Activated CD4-positive, alpha-beta T cell treated with anti-CD3 and anti-CD28 coated beads, Interleukin-2, amount 50 U/mL, for 24 hours (primary cell): ENCODE results near the gene DOCK8.
"Not testable (repeated sequence)": the region's sequence is repeated elsewhere in the genome, so short reads cannot be mapped to it uniquely, and the experiment has no call there.

Experiments used
- DNase-seq, 2 donors: peaks; one replicate each; pipeline ENCODE4 v3.0.0-alpha.2; 2020; ENCODE audit warnings: low read depth in 1 of 2, low spot score in 1 of 2

The DOCK8 gene

DNA sequence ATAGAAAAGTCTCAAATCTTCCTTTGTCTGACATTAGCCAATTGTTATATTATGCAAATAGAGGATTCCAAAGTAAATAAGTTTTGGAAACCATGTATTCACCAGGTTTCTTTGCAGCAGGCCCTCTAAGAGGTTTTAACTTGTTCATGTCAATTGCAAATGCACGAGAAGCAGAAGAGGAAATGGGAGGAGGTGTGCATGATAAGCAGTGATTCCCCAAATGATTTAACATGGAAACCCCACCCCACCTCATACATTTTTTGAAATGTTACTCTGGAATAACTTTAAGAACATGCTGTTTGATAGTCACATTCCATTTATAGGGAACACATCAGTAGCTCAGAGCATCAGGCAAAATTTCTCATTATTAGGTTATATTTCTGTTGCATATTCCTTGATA, 190.7 kb downstream of the DOCK8 start:
- DNase-seq = no peak

GRCh38 chr9:406886-407654, 192.4 kb downstream of the DOCK8 start:
- no peak for DNase-seq

- DNase-seq = not testable (repeated sequence)
These were observed 195.0 kb downstream of the DOCK8 start for GRCh38 chr9:409655-410054.

GRCh38 chr9:414595-414994, 199.9 kb downstream of the DOCK8 start:
- DNase-seq = no peak

DNA sequence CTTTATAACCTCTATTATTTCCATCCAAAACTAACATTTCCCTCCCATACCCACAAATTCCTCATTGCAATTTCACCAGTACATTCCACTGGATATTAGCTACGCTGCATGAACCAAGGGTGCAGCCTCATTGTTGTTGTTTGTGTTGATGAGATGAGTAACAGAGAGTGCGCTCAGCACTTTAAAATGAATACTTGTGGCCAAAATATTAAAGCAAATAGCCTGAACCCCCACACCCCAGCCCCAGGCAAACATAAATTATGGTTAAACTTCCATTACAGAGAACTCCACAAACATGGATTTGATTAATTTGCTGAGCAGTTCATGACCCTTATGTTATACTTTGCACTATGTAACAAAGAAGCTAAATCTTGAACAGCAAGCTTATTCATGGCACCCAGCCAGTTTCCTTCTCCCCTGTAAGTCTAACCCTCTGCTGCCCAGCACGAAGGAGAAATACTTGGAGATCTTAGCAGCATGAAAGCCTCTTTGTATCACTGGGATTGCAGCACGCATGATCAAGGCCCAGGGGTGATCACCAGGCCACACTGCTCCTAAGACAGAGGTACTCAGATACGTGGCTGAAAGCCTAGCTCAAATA, 205.0 kb downstream of the DOCK8 start:
- DNase-seq = no peak

DNA sequence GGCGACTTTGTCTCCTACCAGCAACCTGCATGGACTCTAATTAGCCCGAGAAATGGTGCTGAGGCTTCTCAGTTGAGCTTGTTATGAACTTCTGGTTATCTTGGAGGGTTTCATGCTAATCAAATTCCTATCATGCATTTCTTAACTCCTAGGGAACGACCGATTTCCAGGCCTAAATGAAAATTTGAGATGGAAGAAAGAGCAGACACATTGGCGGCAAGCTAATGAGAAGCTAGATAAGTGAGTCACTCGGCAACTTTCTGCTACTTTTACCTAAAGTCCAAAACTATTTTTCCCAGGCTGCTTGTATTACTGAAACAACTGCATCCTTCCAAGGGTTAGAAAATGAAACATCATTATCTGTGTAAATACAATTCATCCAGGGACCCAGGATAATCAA, 207.2 kb downstream of the DOCK8 start:
- DNase-seq = no peak

DNA sequence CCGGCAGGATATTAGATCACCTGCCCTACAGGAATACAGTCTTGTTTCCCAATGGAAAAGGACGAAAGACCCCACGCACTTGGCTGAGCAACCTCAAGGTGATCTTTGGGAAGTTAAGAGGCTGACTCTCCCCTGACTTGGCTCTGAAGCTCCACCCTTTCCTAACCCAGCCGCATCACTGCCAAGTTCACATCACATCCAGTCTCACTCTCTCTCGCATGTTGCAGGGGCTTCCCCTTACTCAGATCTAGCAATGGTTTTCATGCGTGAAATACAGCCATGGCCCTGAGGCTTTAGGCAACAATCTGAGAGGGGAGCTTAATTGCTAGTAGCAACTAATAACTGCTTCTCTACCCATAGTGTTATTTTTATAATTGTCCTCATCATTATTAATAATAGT, 211.6 kb downstream of the DOCK8 start:
- DNase-seq = no peak

- no peak for DNase-seq
These were observed 212.3 kb downstream of the DOCK8 start for GRCh38 chr9:426976-427375.

GRCh38 chr9:431701-432100, 217.0 kb downstream of the DOCK8 start:
- no peak for DNase-seq

- DNase-seq = no peak
These were observed 221.8 kb downstream of the DOCK8 start for GRCh38 chr9:436482-436881.

GRCh38 chr9:437066-437465, 222.4 kb downstream of the DOCK8 start:
- DNase-seq = no peak

GRCh38 chr9:437574-438001, 222.9 kb downstream of the DOCK8 start:
- no peak for DNase-seq

DNA sequence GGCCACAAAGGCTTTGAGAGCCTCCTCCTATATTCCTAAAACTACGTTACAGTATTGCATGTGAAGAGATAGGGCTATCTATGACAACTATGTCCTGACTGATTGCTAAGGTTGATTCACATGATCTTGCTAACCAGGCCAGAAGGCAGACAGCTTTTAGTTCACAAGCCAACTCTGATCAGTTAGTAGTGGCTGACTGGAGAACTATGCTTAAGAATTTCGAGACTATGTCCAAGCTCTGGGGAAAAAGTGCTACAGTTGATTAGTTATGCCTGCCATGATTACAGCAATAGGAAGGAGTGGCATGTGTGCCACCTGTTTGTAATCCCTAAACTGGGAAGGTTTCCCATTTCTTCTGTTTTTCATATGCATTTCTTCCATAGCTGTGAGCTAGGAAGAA, 223.4 kb downstream of the DOCK8 start:
- DNase-seq = no peak

DNA sequence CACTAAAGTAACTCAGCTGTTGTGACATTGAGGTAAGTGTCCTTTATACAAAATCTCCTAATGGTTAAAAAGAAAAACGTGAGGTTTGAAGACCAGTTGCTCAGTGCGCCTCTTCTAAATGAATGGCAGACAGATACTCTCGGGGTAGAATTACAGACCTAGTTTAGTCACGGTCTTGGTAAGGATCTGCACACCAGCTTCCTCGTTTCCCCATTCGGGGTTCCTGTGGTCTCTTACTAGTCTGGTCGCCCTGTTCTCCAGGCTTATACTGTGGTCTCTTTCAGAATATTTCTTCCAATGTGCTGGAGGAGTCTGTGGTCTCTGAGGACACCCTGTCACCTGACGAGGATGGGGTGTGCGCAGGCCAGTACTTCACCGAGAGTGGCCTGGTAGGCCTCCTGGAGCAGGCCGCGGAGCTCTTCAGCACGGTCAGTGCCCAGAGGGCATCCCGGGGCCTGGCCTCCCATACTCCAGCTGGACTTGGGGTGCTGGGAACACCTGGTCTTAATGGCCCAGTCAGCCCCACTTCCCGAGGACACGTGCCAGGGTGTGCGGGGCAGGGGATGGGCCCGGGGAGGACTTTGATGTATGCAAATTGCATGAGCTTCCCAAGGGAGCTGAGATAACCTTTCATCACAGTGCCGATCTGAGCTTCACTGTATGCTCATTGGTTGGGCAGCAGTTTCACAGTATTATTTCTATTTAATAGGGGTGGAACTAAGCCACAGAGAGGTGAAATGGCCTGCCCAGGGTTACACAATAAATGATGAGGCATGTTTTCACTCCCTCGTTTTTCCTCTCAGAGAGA, 224.5 kb downstream of the DOCK8 start:
- DNase-seq = no peak

DNA sequence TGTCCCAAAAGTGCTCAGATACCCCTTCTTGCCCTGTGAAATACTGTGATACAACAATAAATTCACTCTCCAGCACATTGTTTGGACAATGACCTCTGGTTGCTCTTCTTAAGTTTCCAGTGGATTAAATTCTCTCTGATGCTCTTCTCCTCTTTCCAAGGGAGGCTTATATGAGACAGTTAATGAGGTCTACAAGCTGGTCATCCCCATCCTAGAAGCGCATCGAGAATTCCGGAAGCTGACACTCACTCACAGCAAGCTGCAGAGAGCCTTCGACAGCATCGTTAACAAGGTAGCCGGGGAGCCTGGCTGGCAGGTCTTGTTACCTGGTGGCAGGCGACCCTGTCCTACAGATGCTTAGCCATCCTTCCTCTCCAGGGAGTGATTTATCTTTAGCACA, 226.5 kb downstream of the DOCK8 start:
- DNase-seq = no peak

DNA sequence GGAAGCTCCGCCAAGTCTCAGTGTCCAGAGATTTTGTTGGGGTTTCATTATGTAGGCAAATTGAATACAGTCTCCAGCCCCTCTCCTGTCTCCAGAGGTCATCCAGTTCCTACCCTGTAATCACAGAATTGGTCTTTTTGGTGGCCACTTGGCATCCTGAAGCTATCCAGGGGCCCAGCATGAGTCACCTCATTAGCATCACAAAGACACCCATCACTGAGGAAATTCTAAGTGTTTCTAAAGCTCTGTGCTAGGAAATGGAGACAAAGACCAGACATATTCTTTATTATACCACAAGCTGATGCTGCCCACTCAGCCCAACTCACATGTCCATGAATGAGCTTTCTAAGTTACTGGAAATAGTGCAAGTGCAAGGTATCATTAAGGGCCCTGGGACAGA, 229.9 kb downstream of the DOCK8 start:
- DNase-seq = no peak

GRCh38 chr9:445033-445432, 230.4 kb downstream of the DOCK8 start:
- DNase-seq = no peak

- no peak for DNase-seq
These were observed 231.5 kb downstream of the DOCK8 start for GRCh38 chr9:446074-446699.

DNA sequence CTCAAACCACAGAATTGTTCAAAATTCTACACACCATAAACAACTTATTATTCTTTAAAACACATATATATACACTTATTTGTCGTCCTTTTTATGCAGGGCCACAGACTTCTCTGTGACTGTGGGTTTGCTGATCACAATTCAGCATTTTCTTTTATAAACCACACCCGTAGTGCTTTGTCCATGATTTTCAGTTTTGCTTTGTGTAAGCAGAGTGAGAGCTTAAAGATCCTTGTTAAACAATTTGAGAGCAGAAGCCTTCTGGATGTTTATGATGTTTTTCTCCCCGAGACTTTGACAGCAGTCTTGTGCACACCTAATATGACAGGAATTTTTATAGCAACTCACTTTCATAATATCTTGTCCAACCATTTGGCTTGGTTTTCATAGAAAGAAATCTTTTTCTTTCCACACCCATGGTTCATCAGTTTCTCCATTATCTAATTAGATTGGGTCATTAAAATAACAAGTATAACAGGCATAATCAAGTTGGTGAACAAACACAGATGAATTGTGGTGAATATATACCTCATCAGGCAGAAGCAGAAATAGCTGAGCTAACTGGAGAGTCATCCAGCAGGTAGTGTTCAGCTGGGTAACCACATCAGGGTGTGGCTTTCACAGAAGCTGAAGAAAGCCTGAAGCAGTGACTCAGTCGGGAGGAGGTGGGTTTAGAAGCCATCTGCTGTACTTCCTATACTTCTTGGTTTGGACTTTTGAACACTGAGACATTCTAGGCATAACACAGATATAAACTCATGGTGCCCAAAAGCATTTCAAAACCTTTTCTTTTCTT, 232.8 kb downstream of the DOCK8 start:
- DNase-seq = peak; percentile 17 to 61

GRCh38 chr9:450057-450456, 235.4 kb downstream of the DOCK8 start:
- DNase-seq = no peak

DNA sequence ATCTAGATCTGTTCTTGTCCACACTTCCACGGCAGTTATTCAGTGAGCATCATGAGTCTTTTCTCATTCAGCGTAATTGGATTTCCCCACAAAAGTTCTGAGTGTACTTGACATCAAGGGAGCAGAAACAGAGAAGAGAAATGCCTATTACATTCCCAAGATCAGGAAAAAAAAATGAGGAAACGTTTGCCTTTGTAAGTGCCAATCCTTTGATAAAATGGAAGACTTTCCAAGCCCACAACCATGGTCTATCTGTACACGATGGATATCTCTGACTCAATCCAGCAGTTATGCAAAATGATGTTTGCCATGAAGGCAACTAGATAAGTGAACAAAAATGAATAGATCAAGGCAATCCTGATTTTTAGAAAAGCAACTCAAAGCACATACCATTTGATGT, 235.9 kb downstream of the DOCK8 start:
- DNase-seq = no peak
